ENCODE results near the gene AQR.
"Not testable (repeated sequence)": the region's sequence is repeated elsewhere in the genome, so short reads cannot be mapped to it uniquely, and the experiment has no call there.

The AQR gene

DNA sequence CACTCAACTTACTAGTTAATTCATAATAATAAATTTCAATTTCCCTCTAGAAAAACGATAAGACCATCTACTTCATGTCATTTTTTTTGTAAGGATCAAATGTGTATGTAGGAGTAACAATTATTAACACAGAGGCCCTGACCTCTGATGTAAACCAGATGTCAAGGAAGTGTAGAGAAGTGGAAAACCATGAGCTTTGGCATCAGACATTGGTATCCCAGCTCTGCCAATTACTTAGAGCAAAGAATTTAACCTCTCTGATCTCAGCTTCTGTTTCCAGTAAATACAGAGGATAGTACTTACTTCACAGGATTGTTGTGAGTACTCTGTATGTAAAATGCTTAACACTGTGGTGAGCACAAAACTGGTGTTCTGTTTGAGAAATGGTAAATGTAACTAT is 17.5 kb downstream of the AQR start:
- DNase-seq, result no peak

DNA sequence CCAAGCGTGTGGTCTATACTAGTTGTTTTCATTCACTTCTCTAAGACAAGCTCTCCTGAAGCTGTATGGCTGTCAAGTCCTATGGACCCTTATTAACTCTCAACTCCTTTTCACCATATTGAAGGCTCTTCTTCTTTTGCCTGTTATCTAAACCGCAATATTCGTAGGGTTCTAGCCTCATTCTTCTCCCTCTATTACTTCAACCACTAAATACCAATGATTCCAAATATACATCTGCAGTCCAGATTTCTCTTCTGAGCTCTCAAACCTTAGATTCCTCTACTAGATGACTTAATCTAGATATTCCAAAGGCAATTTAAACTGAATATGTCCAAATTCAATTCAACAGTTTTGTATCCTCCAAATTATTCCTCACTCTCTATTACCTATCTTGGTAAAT is 24.6 kb downstream of the AQR start:
- DNase-seq, result no peak

DNA sequence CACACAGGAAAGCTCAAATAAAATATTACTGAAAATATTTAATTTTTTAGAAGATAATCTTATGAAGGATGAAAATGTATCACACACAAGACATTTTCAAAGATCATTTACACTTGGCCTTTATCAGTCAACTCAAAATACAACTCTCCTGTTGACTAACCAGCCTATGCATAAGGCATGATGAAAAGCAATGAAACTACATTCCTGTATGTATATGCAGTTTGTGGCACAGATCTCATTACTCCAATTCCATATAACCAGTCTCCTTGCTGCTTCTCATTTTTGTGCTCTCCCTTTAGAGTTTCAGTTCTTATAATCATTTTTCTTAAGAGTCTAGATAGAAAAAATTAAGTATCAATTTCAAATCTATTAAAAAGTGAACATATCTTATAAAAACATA is 25.8 kb downstream of the AQR start:
- DNase-seq, result no peak

DNA sequence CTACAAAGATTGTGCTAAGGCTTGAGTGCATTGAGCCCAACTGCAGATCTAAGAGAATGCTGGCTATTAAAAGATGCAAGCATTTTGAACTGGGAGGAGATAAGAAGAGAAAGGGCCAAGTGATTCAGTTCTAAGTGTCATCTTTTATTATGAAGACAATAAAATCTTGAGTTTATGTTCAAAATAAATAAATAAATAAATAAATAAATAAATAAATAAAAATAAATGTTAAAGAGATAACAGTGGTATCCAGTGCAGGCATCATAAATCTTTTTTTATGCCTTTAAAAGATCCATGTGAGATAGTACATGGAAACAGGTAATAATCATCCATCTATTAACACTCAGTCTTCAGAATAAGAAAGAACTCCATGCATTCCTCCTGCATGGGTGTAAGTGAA is 26.3 kb downstream of the AQR start:
- DNase-seq, result not testable (repeated sequence)

DNA sequence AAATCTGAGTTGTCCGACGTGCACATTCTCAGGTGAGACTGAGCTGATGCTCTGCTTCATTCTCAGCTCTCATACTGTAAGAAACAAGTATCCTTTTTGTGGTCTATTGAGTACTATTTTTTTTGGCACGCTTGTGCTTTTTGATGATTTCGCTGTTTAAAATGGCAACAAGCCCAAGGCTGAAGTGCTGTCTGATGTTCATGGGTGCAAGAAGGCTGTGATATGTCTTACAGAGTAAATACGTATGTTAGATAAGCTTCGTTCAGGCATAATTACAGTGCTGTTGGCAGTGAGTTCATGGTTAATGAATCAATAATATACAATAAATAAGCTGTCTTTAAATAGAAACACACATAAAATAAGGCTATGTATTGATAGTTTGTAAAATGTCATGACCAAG is 27.2 kb downstream of the AQR start:
- DNase-seq, result no peak

DNA sequence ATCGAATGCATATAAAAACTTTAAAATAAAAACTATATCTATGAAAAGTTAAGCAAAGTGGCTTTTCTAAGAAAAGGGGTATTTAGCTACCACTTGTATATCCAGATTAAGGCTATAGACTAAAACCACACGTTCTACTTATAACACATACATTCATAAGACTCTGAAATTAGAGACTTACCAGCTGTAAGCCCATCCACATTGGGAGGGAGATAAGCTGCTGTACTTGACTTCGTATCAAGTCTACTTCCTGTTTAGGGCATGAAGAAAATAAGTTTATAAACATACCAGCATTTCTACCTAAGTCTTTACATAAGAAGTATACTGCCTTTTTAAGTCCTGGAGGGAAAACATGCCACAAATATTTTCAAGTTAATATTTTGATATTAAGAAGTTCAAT is 27.7 kb downstream of the AQR start:
- no peak for DNase-seq

DNA sequence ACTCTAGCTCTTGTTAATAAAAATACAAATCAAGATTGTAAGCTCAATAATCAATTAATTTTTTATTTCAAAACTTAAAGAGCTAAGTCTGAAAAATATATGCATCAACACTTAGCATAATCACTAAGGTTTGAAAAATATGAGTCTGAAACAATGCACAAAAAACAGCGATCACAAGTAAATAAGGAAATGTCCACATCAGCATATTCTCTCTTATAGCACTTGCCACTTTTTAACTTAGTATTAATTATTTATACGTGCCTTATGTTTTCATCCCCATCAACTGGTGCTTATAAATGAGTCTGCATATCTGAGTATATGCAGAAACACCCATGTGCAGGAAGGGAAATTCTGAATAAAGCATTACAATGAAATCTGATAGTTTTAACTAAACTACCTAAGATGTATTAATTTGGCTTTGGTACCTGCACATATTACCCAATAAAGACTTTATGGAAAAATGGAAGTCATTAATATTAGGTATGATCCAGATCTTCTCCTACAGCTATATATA is 28.3 kb downstream of the AQR start:
- DNase-seq, result no peak

DNA sequence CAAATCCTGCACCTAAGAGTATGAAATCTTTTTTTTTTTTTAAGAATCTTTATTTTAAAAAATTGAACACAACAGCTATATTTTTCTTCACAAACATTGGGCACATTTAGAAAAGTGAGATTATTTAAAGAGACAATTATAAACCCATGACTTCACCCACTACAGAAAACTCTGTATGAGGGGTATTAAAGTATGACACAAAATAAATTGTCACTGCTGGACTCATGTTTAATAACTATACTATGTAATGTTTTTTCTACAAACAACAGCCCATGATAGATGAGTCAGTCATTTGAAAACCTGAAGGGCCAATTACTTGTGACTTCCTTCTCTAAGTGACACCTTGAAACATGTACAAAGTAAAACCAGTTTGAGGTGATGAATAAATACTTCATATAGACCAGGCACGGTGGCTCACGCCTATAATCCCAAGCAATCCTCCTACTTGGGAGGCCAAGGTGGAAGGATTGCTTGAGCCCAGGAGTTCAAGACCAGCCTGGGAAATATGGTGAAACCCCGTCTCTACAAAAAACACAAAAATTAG is 36.0 kb downstream of the AQR start:
- DNase-seq, result no peak

DNA sequence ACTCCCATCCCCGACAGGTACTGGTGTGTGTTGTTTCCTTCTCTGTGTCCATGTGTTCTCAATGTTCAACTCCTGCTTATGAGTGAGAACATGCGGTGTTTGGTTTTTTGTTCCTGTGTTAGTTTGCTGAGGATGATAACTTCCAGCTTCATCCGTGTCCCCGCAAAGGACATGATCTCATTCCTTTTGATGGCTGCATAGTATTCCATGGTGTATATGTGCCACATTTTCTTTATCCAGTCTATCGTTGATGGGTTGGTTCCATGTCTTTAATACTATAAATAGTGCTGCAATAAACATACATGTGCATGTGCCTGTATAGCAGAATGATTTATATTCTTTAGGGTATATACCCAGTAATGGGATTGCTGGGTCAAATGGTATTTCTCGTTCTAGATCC is 41.2 kb downstream of the AQR start:
- not testable (repeated sequence) for DNase-seq

DNA sequence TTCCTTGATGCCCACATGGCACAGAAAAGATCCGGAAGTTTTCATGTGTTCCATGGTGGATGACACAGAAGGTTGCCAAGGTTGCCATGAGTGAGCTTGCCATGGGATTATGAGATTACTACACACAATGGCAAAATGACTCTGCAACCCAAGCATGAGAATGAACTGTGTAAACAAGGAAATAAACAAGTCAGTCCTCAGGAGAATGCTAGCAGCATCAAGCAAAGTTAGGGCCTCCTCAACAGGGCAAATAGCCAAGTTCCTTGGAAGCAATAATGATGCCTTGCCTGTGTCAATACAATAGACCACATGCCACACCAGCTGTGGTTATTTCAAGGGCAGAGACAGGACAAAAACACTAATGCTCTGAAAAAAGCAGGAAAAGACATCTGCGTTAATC is 41.8 kb downstream of the AQR start:
- peak; percentile 25 for DNase-seq

DNA sequence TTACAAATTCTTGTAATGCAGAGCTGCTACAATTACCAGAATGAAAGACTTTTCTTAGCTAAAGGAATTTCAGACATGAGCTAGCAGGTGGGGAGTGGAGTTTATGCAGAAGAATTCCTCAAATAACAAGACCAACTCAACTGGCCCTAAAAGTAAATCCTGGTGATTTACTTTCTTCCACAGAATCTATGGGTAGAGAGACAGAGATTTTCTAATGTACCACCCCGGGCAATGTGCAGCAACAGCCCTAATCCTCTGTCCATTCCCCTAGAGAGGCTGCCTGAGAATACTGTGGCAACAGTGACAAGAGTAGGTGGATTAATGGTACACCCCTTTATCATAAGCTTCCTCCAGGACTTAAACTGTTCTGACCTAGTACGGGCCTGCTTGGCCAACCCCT is 55.2 kb downstream of the AQR start:
- no peak for DNase-seq

DNA sequence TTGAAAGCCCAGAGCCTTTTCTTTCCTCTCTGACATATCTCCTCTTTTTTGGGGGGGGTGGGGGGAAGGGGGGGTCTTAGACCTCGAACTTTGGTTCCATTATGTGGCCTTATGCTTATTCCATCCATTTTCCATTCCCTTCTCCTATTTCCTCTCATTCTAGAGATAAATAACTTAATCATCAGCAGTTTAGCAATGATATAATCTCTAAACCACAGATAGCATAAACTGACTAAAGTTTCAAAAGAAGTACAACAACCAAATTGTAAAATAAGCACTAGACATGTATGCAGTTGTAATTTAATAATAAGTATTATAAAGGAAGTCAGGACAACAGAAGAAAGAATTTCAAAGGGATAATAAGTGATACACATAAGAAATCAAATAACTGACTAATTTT is 64.5 kb downstream of the AQR start:
- no peak for DNase-seq

DNA sequence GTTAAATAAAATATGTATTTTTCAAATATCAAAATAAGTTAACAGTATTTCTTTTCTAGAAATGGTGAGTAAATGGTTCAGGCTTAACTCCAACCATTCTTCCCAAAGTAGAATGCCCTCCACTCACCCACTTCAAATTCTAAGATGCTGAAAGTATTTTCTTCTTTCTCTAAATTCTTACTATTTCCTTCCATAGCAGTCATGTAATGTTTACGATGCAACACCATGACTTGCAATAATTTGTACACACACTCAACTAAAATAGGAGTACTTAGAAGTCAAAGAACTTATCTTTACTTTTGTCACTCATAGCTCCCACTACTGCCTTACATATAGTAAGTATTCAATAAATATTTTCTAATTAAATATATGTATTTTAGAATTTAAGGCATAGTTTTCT is 65.0 kb downstream of the AQR start:
- DNase-seq, result no peak

DNA sequence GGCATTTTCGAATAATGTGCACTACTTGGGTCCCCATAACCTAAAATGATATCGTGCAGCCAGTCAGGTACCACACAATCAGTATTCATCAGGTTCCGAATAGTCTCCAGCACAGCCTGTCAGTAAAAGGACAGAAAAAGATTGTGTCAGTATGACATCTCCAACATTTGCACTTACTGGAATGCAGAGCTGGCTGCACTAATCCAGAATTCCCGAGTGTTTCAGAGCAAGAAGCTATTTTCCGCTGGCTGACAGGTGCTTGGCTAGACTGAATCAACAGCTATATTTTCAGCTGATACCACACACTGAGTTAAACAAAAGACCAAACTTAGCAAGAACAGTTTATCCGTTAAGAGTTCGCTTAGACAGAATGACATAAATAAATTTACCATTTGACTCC is 68.8 kb downstream of the AQR start:
- no peak for DNase-seq

DNA sequence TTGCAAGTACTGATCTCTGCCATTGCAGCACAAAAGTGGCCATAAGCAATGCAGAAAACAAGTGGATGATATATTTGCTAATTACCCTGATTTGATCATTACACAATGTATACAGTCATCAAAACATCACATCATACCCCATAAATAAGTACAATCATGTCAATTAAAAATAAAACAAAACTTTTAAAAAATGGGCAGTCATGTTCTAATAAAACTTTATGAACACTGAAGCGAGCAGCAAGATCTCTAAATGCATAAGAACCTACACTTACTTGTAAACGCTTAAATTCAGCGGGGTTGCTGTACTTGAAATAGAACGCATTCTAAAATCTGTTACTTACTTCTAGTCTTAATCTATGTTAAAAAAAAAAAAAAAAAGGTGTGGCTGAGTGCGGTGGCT is 73.4 kb downstream of the AQR start:
- DNase-seq, result no peak

DNA sequence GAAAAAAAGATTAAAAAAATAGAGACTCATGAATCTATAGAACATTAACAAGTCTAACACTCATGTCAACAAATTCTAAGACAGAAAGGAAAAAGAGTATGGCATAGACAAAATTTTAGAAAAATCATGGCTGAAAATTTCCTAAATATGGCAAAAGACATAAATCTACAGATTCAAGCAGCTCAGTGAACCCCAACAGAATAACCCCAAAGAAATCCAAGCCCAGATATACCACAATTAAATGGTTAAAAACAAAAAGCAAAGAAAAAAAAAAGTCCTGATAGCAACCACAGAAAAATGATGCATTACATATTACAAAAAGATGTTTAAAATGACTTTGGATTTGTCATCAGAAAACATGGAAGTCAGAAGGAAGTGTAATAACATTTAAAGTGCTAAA is 75.6 kb downstream of the AQR start:
- no peak for DNase-seq

DNA sequence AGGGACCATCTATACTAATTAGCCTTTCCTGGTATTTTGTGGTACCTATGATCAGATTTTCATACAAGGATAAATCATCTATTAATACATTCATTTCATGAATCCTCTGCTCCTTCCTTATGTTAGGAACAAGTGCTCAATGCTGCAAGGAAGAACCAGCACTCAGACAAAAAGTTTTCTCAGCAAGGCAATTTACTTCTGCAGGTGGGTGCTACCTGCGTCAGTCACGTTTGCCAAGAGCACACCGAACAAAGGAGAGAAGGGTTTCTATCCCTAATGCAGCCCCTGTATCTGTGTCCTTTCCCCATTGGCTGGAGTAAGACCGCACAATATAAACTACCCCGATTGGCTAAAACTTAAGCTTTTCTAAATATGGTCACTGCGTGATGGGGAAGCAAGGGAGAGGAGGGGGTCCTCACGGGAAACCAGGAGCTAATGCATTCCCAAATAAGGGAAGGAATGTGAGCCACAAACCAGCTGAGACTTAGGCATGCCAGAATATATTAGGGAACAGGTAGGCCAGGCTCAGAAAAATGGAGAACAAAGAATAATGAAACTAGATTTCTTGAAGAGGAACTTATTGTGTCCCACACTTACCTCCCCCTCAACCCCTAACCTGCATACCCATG is 76.5 kb downstream of the AQR start:
- DNase-seq, result no peak

DNA sequence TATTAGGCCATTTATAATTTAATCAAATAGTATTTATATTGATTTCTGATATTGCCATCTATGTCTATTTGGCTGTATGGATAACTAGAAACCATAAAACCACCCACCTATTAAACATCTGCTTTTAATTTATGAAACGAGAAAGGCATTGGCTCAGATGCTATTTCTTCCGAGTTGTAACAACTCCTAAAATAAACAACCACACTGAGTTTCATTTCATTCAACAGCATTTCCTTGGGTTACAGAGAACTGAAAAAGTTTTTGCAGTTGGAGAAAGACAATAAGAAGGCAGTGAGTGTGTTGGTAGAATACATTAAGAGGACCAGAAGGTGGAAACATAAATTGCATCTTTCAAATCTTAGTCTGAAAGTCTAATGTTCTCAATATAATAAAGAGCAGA is 79.1 kb downstream of the AQR start:
- DNase-seq, result no peak

DNA sequence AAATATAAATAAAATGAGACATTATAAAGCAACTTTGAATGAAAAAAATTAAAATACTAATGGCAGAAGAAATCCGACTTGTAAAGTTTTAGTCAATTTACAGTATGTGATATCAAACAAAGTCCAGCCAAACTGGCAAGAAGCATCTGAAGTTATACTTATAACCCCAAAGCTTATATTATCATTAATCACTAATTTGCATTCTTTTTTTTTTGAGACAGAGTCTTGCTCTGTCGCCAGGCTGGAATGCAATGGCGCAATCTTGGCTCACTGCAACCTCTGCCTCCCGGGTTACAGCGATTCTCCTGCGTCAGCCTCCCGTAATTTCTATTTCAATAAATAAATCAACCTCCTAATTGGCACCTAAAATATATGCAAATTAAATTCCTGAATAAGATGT is 80.1 kb downstream of the AQR start:
- no peak for DNase-seq

DNA sequence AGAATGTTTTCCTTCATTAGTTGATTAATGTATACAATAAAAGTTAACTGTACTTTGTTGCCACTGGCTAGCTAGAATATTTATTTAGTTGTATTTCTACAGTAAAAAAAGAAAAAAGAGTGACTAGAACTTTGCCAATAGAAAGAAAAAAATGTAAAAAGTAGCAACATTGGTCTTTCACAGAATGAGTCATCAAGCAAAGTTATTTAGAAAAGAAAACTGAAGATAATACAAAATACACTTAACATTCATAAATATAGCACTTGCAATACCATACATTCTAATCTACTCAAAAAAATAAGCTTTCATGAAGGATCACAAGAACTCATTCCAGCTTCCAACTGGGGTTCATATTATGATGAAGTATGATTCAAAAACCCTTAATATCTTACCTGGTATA is 83.4 kb downstream of the AQR start:
- no peak for DNase-seq

DNA sequence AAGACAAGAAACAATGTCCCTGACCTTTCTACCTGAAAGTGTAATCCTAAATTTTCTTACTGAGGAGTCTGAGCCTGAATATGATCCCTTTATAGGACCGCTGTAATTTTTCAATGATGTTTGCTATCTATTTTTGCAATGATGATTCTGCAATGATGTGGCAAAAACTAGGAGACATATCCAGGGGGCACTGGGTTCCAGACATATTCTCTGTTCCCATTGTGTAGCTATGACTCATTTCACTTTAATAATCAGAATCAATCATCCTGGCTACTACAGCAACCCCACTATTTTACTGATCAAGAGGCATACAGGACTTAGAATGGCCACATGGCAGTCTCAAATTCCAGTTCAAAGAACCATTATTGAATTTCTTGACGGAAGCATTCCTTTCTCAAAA is 85.9 kb downstream of the AQR start:
- no peak for DNase-seq

DNA sequence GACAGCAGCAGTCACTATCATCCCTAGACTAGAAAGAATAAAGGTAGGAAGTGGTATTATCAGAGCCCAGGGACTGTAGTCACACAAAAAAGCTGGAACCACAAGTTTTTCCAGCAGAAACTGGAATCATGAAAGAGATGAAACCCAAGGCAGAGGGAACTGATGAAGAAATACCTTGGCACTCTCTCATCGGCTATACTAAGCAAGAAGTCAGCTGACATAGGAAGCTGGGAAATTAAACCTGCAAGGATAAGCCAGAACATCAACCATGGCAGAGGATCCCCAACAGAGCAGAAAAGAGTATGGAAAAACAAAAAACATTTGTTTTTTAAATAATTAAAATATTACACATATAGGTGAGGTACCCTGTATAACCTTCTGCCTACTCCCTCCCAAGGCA is 86.5 kb downstream of the AQR start:
- no peak for DNase-seq

DNA sequence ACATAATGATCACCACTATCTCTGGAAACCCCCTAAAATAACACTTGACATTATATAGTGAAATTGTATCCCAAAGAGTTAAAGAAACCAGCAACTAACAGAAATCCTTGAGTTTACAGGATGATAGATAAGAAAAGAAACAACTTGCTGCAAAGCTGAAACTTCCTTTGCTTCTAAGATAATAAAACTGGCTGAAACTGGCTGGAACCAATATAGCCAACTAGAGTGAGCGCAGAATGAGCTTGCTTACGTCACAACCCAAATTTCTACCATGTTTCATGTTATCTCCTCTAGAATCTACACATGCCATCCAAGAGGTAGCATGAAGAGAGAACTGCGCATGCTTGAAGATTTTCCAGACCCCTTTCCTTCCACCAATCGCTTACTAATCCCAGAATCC is 90.4 kb downstream of the AQR start:
- no peak for DNase-seq

DNA sequence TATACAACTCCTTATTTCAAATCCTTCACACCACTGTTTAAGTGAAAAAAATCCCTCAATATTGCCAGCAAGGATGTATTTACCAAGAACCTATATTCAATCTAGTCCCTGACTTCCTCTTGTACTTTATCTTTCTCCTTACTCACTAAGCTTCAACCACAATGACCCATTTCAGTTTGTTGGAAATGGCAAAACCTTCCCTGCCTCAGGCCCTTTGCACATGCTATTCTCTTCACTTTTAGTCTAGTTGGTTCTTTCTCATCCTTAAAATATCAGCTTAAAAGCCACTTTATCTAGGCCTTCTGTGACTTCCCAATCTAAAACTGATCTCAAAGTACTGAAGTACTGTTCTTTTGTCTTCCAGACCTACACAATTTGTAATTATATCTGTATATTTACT is 92.9 kb downstream of the AQR start:
- no peak for DNase-seq

DNA sequence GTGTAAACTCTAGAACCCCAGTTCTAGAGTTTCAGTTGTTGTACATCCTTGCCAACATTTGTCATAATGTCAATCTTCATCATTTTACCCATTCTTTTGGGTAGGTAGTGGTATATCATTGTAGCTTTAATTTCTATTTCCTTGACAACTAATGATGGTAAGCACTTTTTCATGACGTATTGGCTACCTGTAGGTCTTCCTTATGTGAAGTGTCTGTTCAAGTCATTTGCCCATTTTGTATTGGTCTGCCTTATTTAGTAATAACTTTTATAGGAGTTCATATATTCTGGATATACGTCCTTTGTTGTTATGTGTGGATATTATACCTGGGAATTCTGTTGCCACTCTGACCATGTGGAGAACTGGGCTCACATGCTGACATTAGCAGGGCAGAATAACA is 100.4 kb downstream of the AQR start:
- no peak for DNase-seq

DNA sequence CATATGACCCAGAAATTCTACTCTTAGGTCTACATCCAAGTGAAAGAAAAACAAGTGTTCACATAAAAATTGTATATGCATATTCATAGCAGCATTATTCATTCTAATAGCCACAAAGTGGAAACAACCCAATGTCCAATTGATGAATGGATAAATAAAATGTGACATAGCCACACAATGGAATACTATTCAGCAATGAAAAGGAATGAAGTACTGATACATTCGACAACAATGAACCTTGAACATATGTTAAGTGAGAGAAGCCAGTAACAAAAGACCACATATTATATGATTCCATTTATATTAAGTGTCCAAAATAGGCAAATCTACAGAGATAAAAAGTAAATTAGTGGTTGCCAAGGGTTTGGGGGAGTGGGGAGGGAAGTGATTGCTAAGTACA is 104.0 kb downstream of the AQR start:
- DNase-seq, result no peak

Data from NCI-H2171 (cell line).